WI38 (cell line): Measurements from ENCODE around the gene UBA3.

Source experiments
- H3K4me3 ChIP-seq: 2 replicates; pipeline ENCODE4 v1.5.1; 2011; ENCODE audit warnings: low read depth, mild to moderate bottlenecking, control low read depth, low read length
- CTCF ChIP-seq: IDR thresholded peaks from 2 replicates; pipeline ENCODE4 v1.5.1; 2012; ENCODE audit warnings: low read depth, mild to moderate bottlenecking, control low read depth, low read length

The UBA3 gene

GRCh38 chr3:69092030-69092516 lies 11.9 kb upstream of the UBA3 start:
- TF ChIP-seq CTCF = no peak

GRCh38 chr3:69091389-69092029 lies 11.3 kb upstream of the UBA3 start:
- no peak for TF ChIP-seq CTCF
- no peak overlapping the region for H3K4me3 ChIP-seq

More at GRCh38 chr3:69092030-69092516, 11.9 kb upstream of the UBA3 start:
- no peak overlapping the region for H3K4me3 ChIP-seq

GRCh38 chr3:69090021-69090420 lies 9.9 kb upstream of the UBA3 start:
- no peak overlapping the region for H3K4me3 ChIP-seq
- no peak for TF ChIP-seq CTCF

- H3K4me3 ChIP-seq = peak overlapping the region; percentile 25
- no peak for TF ChIP-seq CTCF
Measured at GRCh38 chr3:69088063-69088462, 7.9 kb upstream of the UBA3 start.

- no peak for TF ChIP-seq CTCF
- peak overlapping the region; percentile 87 for H3K4me3 ChIP-seq
Measured at GRCh38 chr3:69087030-69087791, 7.0 kb upstream of the UBA3 start.

- no peak for TF ChIP-seq CTCF
- peak overlapping the region; percentile 87 for H3K4me3 ChIP-seq
Measured at GRCh38 chr3:69085833-69086722, 5.9 kb upstream of the UBA3 start.
